Mesothelial cell of epicardium (in vitro differentiated cells): Measurements from ENCODE around the gene GORASP2. TPM values are rescaled to one million over a fixed set of nuclear protein-coding genes. Genes with fewer than 3 reads are reported as not detected.

Source experiments
- DNase-seq, 2 experiments: peaks; one replicate each; pipeline ENCODE4 v3.0.0; 2021; ENCODE audit warnings: low spot score in 2 of 2; ENCODE audit not compliant: unreplicated experiment in 2 of 2
- H3K27ac Mint-ChIP-seq: 2 replicates; pipeline ENCODE4 v1.8.0; 2021; ENCODE audit warnings: mixed read lengths
- H3K27me3 Mint-ChIP-seq: 2 replicates; pipeline ENCODE4 v1.8.0; 2021; ENCODE audit warnings: low read depth, mixed read lengths
- H3K36me3 Mint-ChIP-seq: 2 replicates; pipeline ENCODE4 v1.8.0; 2021; ENCODE audit warnings: mixed read lengths
- H3K4me1 Mint-ChIP-seq: 2 replicates; pipeline ENCODE4 v1.8.0; 2021; ENCODE audit warnings: mixed read lengths
- H3K4me3 Mint-ChIP-seq: 2 replicates; pipeline ENCODE4 v1.8.0; 2021; ENCODE audit warnings: mild to moderate bottlenecking, moderate library complexity, mixed read lengths
- H3K9me3 Mint-ChIP-seq: 2 replicates; pipeline ENCODE4 v1.8.0; 2021; ENCODE audit warnings: mixed read lengths
- total RNA-seq: library from RNA; stranded (reverse); gene quantifications from 3 replicates; pipeline ENCODE4 v1.2.1, GENCODE V29; 2021
- TF ChIP-seq, protein P1 (sequence below): fragments of 200-600 bp; sonication (generic); IDR thresholded peaks from one replicate; pipeline ENCODE4 v1.5.0; 2021; ENCODE audit warnings: antibody characterized with exemption; ENCODE audit not compliant: unreplicated experiment

GORASP2 gene
- total RNA-seq, 1 donor from 2014 or later = 91.1 TPM

DNA sequence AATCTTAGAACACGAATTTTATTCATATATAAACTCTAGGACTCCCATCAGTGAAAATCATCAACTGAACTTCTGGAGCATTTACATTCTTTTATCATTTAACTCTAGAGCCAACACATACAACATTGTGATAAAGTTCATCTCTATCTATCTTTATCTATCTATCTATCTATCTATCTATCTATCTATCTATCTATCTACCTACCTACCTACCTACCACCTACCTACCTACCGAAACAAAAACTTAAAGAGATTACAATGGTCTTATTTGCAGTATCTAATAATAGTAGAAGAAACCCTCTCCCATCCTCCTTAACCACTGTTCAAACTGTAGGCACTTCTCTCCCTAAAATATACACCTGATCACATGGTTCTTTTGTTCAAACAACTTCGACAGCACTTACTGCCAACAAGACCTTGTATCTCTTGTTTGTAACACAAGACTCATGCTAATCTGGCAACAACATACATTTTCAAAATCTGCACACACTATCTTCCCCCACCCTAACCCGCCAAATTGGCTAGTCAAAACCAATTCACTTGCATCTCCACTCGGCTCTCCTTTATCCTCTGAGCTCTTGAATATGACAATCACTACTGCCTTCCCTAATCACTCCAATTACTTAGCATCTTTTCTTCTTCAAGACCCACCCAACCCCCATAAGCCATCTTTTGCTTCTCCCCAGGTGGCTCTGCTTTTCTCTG is 69.0 kb downstream of the GORASP2 start:
- TF ChIP-seq, protein P1, sequence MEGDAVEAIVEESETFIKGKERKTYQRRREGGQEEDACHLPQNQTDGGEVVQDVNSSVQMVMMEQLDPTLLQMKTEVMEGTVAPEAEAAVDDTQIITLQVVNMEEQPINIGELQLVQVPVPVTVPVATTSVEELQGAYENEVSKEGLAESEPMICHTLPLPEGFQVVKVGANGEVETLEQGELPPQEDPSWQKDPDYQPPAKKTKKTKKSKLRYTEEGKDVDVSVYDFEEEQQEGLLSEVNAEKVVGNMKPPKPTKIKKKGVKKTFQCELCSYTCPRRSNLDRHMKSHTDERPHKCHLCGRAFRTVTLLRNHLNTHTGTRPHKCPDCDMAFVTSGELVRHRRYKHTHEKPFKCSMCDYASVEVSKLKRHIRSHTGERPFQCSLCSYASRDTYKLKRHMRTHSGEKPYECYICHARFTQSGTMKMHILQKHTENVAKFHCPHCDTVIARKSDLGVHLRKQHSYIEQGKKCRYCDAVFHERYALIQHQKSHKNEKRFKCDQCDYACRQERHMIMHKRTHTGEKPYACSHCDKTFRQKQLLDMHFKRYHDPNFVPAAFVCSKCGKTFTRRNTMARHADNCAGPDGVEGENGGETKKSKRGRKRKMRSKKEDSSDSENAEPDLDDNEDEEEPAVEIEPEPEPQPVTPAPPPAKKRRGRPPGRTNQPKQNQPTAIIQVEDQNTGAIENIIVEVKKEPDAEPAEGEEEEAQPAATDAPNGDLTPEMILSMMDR = no peak
- DNase-seq = no peak
- Mint-ChIP-seq H3K36me3 (peaks cover 48% of the 10 kb centered on the region), H3K27me3 (no peaks in the 10 kb centered on the region), H3K9me3 (no peaks in the 10 kb centered on the region), H3K27ac (no peak overlapping the region), H3K4me3 (no peak overlapping the region), H3K4me1 (peaks cover 8% of the 10 kb centered on the region)

DNA sequence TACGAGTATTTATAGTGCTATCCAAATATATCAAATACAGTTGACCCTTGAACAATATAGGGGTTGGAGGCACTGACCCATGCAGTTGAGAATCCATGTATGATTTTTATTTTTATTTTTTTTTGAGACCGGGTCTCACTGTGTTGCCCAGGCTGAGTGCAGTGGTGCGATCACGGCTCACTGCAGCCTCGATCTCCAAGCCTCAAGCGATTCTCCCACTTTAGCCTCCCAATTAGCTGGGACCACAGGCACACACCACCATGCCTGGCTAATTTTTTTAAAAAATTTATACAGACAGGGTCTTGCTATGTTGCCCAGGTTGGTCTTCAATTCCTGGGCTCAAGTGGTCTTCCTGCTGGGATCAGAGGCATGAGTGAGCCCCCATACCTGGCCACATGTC is 70.6 kb downstream of the GORASP2 start:
- Mint-ChIP-seq H3K4me3 (no peak overlapping the region), H3K27me3 (no peaks in the 10 kb centered on the region), H3K4me1 (peaks cover 8% of the 10 kb centered on the region), H3K9me3 (no peaks in the 10 kb centered on the region), H3K27ac (no peak overlapping the region), H3K36me3 (peaks cover 43% of the 10 kb centered on the region)
- no peak for DNase-seq
- TF ChIP-seq, protein P1 = no peak

DNA sequence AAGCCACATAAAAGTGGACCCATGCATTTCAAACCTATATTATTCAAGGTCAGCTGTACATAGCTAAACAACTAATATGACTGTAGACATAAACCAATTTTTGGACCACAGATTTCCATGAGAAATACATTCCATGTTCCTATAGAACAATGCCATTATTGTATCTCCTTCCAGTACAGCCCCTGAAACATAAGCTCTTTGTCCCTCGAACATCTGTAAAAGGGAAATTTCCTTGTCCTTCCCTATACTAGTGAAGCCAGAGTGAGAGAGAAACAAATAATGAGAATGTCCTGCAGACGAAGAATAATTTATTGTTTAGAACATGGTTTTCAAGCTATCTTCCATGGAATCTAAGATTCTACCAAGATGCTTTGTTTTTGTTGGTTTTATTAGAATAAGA is 75.3 kb downstream of the GORASP2 start:
- Mint-ChIP-seq H3K27ac (no peak overlapping the region), H3K9me3 (no peaks in the 10 kb centered on the region), H3K4me3 (no peak overlapping the region), H3K4me1 (peaks cover 3% of the 10 kb centered on the region), H3K27me3 (no peaks in the 10 kb centered on the region), H3K36me3 (peaks cover 48% of the 10 kb centered on the region)
- TF ChIP-seq, protein P1 = no peak
- DNase-seq = no peak

DNA sequence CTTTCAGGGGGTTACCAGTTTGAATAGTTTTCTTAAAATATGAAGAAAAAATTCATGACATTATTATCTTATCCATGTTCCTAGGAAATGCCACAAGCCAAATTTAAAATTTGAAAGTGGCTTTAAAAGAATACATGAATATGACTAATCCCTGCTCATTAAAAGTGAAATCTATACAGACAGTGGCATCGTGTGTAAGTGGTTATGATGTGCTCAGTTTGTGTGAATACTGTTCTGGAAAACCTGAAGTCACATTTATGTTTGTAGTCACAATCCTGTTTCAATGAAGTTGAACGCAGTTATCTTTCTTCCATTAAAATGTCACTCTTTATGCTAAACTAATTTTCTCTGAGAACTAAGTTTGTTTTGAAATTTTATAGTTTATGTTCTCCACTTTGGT is 75.8 kb downstream of the GORASP2 start:
- H3K4me3 Mint-ChIP-seq = no peak overlapping the region
- H3K27ac Mint-ChIP-seq = no peak overlapping the region
- no peak for DNase-seq
- peaks cover 49% of the 10 kb centered on the region for H3K36me3 Mint-ChIP-seq
- TF ChIP-seq, protein P1 = no peak
- no peaks in the 10 kb centered on the region for H3K27me3 Mint-ChIP-seq
- no peaks in the 10 kb centered on the region for H3K9me3 Mint-ChIP-seq
- peaks cover 3% of the 10 kb centered on the region for H3K4me1 Mint-ChIP-seq

DNA sequence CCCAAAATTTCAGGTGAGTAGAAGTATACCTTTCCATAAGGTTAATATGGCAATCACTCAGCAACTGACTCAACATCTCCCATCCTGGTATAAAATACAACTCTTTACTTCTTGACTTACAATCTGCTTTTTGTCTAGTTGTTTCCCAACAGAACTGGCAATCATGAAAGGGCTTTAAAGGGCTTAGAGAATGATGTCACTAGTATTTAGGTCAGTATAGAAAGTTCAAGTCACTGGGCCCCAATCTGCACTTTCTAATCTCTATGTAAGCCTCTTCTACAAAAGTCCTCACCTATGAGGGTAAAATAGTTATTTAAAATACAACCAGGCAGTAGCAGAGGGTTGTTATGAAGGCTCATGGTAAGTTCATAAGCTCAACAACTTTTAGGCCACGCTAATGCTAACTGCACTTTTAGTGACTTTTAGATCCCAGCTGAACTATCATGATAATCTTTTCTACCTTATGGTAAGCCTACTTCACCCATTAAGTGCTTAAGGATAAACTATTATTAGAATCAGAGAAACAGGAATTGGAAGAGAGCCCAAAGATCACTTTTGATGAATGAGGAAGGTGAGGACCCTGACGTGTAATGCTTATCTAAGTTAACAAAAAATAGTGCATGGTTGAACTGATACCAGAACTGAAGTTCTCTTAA is 79.6 kb downstream of the GORASP2 start:
- Mint-ChIP-seq H3K9me3 (no peaks in the 10 kb centered on the region), H3K27ac (peak overlapping the region; percentile 63), H3K4me1 (peaks cover 3% of the 10 kb centered on the region), H3K36me3 (peaks cover 41% of the 10 kb centered on the region), H3K4me3 (no peak overlapping the region), H3K27me3 (no peaks in the 10 kb centered on the region)
- TF ChIP-seq, protein P1 = no peak
- DNase-seq = no peak
